ENCODE results near the gene USP4.

- TF ChIP-seq, protein P1, sequence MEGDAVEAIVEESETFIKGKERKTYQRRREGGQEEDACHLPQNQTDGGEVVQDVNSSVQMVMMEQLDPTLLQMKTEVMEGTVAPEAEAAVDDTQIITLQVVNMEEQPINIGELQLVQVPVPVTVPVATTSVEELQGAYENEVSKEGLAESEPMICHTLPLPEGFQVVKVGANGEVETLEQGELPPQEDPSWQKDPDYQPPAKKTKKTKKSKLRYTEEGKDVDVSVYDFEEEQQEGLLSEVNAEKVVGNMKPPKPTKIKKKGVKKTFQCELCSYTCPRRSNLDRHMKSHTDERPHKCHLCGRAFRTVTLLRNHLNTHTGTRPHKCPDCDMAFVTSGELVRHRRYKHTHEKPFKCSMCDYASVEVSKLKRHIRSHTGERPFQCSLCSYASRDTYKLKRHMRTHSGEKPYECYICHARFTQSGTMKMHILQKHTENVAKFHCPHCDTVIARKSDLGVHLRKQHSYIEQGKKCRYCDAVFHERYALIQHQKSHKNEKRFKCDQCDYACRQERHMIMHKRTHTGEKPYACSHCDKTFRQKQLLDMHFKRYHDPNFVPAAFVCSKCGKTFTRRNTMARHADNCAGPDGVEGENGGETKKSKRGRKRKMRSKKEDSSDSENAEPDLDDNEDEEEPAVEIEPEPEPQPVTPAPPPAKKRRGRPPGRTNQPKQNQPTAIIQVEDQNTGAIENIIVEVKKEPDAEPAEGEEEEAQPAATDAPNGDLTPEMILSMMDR (conservative IDR thresholded peaks at IDR 0.05): no peak
- TF ChIP-seq ZFX (IDR thresholded peaks at IDR 0.05): no peak
These were observed 34.2 kb downstream of the USP4 start for GRCh38 chr3:49305608-49306007.
